Tracheal epithelial cell (primary cell): ENCODE measurements around the gene GNA12. TPM values are rescaled to one million over a fixed set of nuclear protein-coding genes. Genes with fewer than 3 reads are reported as not detected.

Experiments used
- total RNA-seq: library from RNA; depleted of rRNA; stranded (reverse); fragments of >200 nt; gene quantifications from 2 replicates; pipeline ENCODE4 v1.2.1, GENCODE V29; 2014

The GNA12 gene, protein sequence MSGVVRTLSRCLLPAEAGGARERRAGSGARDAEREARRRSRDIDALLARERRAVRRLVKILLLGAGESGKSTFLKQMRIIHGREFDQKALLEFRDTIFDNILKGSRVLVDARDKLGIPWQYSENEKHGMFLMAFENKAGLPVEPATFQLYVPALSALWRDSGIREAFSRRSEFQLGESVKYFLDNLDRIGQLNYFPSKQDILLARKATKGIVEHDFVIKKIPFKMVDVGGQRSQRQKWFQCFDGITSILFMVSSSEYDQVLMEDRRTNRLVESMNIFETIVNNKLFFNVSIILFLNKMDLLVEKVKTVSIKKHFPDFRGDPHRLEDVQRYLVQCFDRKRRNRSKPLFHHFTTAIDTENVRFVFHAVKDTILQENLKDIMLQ
- 14.1 and 15.4 TPM in 2 replicates for total RNA-seq

DNA sequence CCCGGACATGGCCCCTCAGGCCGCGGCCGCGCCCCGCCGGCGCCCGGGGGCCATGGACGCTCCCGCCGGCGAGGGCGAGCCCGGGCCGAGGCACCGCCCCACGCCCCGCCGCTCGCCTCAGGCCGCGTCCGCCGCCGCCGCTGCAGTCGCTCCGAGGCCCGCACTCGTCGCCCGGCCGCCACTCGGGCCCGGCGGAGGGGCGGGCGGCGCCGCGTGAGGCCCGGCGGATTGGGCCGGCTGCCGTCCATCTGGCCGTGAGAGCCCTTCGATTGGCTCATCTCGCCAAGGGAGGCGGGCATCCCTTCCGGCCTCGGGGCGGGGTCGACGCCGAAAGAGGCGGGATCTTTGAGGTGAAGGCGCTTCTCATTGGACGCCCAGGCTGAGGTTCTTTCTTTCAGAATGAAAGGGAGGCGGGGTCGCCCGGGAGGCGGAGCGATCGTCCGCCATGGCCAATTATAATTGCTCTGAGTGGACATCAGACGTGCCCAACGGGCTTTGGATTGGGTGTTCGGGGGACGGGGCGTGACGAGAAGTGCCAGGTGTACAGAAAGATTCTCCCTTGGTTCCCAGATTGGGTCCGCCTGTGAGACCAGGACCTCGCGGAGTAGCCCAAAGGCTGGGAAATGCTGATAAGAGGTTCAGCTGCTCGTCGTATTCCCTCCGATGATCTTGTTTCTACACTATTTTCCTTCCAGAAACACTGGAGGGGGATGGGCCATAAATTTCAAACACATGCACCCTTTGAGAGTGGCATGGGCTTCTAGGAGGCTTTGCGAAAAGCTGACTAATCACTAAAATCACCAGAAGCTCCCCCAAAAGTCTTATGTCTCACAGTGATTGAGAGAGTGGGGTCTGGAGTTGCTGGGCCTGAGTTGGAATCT is at the start of gene GNA12:
TSS of gene GNA12 (minus strand) at position 156 of the 881 bp plus-strand sequence. CDS start at position 9, 147 bp downstream.

DNA sequence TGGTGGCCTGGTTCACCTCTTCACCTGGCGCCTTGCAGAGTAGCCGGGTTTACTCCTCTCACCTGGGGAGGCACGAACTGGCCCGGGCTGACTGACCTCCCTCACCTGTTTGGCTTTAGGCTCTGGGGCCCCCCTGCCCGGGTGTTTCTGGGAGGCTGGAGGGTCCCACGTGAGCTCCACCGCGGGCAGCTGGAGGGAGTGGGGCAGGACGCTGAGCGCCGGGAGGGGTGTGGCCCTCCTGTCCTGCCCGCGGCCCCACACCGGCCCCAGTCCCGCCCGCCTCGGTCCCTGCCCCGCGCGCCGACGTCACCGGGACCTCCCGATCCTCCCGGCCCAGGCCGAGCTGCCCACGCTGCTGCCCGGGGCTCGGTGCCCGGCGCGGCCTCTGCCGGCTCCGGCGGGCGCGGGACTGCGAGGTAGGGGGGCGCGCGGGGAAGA is 156.2 kb downstream of the GNA12 start, which contains the start of gene AMZ1:
TSS of gene AMZ1 (plus strand) at position 322 of the 438 bp plus-strand sequence. CDS start 12,250 bp downstream, outside the sequence.

Other genes with a start within 250 kb of the GNA12 start
- gene TTYH3, start 212.3 kb downstream of the GNA12 start, total RNA-seq, result 16.6 and 32.5 TPM in 2 replicates
- gene AMZ1, start 156.1 kb downstream of the GNA12 start, total RNA-seq, result under 0.01 and 0.24 TPM in 2 replicates
- gene CARD11, start 199.6 kb upstream of the GNA12 start, total RNA-seq, result 3.2 and 9.6 TPM in 2 replicates